AG09319 (cell line): ENCODE measurements around the gene SELPLG.
"Not testable (repeated sequence)": the region's sequence is repeated elsewhere in the genome, so short reads cannot be mapped to it uniquely, and the experiment has no call there.

Source experiments
- DNase-seq: peaks from one replicate; pipeline ENCODE4 v3.0.0-alpha.2; 2010; ENCODE audit warnings: low read depth; ENCODE audit errors: extremely low read depth
- TF ChIP-seq, protein P1 (sequence below): IDR thresholded peaks from 2 replicates; pipeline ENCODE4 v1.5.1; 2011; ENCODE audit warnings: low read depth, mild to moderate bottlenecking, inconsistent platforms, low read length, moderate library complexity

Gene SELPLG

DNA sequence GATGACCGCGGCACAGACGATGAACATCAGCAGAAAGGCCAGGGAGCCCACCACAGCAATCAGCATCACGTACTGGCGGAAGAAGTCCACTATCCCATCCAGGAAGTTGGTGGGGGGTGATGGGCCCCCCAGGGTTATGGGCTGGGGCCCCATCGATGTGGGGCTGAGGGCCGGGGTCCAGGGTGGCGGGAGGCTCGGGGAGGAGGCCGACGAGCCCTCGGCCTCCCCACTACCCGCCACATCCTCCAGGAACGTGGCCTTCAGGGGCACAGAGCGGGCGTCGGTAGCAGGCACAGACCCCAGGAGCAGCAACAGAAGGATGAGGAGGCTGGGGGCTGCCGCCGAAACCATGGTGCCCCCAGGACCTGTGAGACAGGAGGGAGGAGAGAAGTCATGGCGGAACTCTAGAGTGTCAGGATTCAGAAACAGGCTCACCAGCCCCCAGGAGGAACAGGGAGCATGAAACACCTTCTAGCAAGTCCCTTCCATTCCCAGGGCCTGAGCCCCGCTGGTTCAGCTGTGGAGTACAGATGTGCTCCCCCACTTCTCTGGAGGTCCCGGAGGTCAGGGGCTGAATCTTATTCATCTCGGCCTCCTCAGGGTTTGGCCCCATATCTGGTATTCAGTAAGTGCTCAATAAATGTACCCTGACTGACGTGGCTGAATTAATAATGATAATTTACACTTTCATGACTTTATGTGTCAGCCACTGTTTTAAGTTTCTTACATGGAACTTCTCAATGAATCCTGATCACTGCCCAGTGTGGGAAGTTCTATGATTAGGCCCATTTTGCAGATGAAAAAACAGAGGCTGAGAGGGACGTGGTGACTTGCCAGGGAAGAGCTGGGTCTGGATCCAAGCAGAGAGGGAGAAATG is 41.4 kb downstream of the SELPLG start:
- TF ChIP-seq, protein P1, sequence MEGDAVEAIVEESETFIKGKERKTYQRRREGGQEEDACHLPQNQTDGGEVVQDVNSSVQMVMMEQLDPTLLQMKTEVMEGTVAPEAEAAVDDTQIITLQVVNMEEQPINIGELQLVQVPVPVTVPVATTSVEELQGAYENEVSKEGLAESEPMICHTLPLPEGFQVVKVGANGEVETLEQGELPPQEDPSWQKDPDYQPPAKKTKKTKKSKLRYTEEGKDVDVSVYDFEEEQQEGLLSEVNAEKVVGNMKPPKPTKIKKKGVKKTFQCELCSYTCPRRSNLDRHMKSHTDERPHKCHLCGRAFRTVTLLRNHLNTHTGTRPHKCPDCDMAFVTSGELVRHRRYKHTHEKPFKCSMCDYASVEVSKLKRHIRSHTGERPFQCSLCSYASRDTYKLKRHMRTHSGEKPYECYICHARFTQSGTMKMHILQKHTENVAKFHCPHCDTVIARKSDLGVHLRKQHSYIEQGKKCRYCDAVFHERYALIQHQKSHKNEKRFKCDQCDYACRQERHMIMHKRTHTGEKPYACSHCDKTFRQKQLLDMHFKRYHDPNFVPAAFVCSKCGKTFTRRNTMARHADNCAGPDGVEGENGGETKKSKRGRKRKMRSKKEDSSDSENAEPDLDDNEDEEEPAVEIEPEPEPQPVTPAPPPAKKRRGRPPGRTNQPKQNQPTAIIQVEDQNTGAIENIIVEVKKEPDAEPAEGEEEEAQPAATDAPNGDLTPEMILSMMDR = no peak

DNA sequence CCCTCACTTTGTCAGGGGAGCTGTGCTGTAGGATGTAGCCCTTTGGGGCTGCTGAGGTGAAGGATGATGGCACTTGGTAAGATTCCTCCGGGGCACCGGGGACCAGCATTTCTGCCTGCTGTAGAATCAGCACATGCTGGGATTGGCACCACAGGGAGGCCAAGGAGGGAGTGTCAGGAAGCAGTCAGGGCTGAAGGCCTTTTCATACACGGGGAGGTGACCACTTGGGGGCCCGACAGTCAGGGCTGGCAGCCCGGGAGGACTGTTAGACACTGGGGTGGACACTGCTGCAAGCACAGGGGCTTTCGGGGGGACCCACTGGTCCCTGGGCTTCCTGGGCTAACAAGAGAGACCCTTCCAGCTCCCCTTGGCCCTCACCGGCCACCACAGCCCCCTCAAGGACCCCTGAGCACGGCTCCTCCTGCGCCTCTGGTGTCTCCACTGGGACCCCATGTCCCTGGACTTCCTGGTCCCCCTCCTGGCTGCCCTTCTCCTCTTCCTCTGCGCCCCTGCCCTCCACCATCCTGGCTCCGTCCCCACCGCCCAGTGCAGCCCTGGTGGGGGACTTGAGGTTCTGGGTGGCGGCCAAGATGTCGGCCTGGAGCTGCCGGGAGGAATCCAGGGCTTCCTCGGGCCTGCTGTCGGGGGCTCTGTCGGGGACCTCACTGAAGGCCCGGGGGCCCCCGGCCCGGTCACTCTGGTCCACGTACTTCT is 42.3 kb downstream of the SELPLG start:
- TF ChIP-seq, protein P1 = no peak
- DNase-seq = no peak

More for the DNA sequence above, 41.4 kb downstream of the SELPLG start:
- DNase-seq = no peak

DNA sequence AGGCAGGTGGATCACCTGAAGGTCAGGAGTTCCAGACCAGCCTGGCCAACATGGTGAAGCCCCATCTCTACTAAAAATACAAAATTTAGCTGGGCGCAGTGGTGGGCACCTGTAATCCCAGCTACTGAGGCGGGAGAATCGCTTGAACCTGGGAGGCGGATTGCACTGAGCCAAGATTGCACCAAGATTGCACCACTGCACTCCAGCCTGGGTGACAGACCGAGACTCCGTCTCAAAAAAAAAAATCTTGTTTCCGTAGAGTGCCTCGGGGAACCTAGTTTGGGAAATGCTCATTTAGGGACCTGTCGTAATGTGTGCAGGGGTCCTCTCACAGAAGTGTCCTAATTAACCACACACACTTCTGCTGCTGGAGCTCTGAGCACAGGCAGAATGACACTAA is 43.2 kb downstream of the SELPLG start:
- DNase-seq = not testable (repeated sequence)

DNA sequence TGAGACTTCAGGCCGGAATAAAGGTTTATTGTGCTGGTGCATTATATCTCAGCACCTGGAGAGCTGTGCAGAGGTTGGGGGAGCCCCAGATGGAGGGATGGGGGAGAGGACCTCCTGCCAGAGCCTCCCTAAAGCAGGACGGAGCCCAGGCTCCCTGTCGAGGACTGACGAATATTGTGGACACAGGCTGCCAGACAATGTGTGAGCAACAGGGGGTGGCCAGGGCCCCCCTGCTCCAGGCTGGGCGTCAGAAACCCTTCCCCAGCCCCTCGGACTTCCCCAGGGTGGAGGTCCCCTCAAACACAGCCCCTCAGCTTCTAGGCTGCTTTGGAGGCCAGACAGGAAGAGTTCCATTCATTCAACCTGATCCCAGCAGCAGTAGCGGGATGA is 43.9 kb downstream of the SELPLG start:
- TF ChIP-seq, protein P1 = no peak

DNA sequence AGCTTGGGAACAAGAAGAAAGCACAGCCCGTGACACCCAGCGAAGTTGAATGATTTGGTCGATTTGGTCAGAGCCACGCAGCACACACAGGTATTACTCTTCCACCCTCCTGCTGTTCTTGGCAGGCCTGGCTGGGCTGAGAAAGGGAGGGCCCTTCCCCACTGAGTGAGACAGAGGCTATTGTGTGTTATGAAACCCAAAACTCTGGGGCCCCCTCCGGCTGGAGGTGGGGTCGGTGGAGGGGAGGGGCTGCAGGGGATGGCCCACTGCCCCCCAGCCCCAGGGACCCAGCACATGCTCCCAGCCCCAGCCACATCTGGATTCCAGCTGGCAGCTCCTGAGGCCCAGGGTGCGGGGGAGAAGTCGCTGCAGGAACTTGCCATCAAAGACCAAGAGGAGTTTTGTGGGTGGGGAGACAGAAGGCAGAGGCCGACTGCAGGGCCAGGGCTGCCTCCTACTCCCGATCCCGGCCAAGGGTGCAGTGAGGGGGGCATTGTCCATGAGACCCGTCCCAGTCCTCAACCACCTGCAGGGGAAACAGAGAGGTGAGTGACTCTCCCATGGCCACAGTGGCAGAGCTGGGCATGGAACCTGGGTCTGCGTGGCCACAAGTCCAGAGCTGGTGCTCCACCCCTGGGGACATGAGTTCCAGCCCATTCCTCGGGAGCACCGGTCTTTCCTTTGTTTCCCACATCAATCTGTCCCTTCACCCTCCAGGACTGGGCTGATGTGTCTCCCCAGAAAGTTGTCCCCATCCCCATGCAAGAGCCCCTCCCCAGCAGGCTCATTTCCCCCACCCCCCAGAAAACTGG is 44.5 kb downstream of the SELPLG start:
- DNase-seq = peak; percentile 38

More for the DNA sequence above, 43.9 kb downstream of the SELPLG start:
- DNase-seq = no peak

DNA sequence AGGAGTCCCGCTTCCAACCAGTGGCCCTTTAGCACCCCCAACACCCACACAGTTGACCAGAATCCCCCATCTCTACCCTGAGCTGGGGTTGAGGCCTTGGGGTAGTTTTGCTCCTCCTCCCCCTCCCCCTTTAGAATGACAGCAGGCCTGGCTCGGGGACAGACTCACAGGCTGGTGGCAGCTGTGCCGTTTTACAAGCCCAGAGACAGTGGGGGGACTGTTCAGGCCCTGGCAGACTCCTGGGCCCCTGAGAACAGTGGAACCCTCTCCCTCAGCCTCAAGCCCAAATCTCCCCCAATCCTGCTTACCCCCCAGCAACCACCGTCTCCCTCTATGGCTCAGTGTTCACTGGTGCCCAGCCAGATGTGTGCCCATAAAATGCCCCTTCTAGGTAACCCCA is 45.9 kb downstream of the SELPLG start:
- no peak for DNase-seq
- TF ChIP-seq, protein P1 = no peak

More for the DNA sequence above, 44.5 kb downstream of the SELPLG start:
- TF ChIP-seq, protein P1 = no peak

DNA sequence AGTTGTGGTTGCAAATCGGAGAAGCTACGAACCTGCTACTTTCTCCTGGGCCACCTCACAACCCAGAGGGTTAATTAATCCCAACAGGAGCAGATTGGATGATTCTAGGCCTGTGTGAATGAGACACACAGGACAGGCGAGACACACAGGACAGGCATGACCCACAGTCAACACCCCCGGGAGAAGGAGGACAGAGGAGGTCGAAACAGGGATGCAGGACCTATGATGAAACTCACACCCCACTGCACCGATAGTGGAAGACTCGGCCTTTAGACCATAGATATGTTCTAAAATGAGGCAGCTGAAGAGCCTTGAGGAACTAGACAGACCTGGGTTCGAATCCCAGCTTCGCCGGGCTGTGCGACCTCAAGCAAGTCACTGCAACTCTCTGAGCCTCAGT is 47.4 kb downstream of the SELPLG start:
- DNase-seq = no peak
- TF ChIP-seq, protein P1 = no peak
